GM18505 (cell line): ENCODE measurements around the gene ACP2.

Experiments used
- ATAC-seq: cut with Tn5 transposase; IDR thresholded peaks from one replicate; pipeline ENCODE4 v1.9.1; 2021; ENCODE audit not compliant: unreplicated experiment
- POLR2A ChIP-seq: IDR thresholded peaks from 4 replicates; pipeline ENCODE4 v1.6.1; 2011; ENCODE audit warnings: borderline replicate concordance; ENCODE audit not compliant: insufficient read depth, insufficient read length; ENCODE audit errors: extremely low read depth

Gene ACP2

DNA sequence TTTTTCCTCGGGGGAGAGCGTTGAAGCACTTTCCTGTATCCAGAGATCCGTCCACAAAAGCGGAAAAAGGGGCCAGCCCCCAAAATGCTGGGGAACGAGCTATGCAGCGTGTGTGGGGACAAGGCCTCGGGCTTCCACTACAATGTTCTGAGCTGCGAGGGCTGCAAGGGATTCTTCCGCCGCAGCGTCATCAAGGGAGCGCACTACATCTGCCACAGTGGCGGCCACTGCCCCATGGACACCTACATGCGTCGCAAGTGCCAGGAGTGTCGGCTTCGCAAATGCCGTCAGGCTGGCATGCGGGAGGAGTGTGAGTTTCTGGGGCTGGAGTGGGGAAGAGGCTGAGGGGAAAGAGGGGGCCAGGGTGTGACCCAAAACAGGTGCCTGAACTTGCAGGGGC is 11.8 kb upstream of the ACP2 start:
- ATAC-seq = no peak
- TF ChIP-seq POLR2A = no peak

- ATAC-seq = no peak
- TF ChIP-seq POLR2A = no peak
Measured at GRCh38 chr11:47259232-47259977, 10.8 kb upstream of the ACP2 start.

DNA sequence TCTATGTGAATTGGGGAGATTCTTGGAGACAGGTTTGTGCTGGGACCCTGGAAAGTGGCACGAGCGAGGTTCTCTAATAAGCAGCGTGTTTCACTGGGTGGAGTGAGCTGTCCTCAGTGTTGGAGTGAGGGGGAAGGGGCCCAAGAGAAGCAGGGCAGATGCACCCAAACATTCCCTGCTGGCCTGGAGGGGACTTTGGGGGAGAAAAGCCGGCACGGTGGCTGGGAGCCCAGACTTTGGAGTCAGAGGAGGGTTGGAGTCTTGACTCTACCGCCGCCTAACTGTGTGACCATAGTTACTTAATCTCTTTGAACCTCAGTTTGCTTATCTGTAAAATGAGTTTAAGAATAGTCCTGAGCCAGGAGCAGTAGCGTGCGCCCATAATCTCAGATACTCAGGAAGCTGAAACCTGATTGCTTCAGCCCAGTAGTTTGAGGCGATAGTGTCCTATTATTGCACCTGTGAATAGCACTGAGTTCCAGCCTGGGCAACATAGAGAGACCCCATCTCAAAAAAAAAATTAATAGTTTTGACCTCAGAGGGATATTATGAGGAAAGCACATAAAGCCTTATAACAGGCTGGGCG is 9.8 kb upstream of the ACP2 start:
- ATAC-seq = no peak
- TF ChIP-seq POLR2A = no peak

- TF ChIP-seq POLR2A = no peak
- no peak for ATAC-seq
Measured at GRCh38 chr11:47257517-47258316, 9.1 kb upstream of the ACP2 start, which contains the start of gene NR1H3. Gene NR1H3, plus strand, starts transcription at chr11:47257996. Its CDS starts 1,221 bp downstream, at chr11:47259217.

- no peak for ATAC-seq
- no peak for TF ChIP-seq POLR2A
Measured at GRCh38 chr11:47257177-47257516, 8.5 kb upstream of the ACP2 start.

DNA sequence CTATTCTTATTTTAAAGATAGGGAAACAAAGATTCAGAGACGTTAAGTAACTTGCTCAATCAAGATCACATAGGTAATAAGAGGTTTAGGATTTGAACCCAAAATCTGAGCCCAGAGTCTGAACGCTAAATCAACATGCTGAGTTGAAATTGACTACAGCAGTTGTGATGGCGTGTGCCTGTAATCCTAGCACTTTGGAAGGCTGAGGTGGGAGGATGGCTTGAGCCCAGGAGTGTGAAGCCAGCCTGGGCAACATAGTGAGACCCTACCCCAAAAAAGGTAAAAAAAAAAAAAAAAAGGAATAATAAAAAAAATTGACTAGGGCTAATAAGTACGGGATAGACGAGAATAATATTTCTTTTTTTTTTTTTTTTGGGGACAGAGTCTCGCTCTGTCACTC is 7.8 kb upstream of the ACP2 start:
- no peak for TF ChIP-seq POLR2A
- ATAC-seq = no peak

GRCh38 chr11:47254386-47254785 is 5.8 kb upstream of the ACP2 start:
- no peak for TF ChIP-seq POLR2A
- no peak for ATAC-seq

DNA sequence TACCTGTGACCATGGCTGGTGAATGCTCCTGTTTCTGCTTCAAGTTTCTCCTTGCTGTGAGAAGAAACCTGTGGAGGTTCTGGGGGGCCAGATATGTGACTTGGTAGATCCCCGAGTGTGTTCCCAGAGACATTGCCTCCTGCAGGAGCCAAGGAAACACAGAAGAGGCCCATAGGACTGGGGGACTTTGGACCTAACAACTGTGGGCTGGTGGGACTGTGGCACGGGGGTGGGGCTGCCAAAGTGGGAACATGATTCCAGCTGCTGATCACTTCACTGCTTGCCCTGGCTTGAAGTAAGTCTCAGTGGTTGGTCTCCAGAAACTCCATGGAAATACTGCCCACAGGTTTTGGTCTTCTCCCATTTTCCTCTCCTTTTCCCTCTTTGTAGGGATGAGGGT is 5.0 kb upstream of the ACP2 start:
- no peak for TF ChIP-seq POLR2A

DNA sequence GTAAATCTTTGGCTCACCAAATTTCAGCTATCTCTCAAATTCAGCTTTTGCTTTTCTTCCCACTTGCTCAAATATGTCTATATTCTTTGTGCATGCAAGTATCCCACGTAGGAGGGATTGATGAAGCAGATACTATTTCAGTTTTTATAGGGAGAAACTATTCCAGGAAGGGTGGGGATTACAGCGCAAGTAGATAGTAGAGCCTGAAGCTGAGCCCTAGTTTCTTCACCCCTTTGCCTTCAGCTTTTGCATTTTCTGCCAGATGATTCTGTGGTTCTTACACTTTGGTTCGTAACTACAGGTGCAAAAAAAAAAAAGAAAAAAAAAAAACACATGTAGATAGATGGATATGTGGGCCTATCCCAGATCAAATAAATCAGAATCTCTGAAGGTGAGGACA is 3.1 kb upstream of the ACP2 start:
- TF ChIP-seq POLR2A = no peak
- ATAC-seq = no peak

More for the DNA sequence above, 5.0 kb upstream of the ACP2 start:
- no peak for ATAC-seq

- no peak for ATAC-seq
- TF ChIP-seq POLR2A = no peak
Measured at GRCh38 chr11:47249378-47249715, 733 bp upstream of the ACP2 start.

DNA sequence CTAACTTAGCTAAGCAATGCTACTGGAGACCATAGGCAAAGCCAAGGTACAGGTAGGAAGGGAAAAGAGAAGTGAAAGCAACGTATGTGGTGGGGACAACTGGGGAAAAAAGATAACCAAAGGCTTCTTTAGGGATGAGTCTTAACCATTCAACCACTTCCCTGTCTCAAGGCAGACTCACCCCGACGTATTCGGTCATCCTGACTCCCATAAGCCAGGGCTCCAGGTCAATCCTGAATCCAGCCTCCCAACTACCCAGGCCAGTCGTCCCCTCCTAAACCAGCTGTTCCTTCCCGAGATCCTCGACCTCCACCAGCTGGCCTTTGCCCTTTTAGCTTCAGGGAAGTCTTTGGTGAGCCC is 330 bp downstream of the ACP2 start:
- TF ChIP-seq POLR2A = no peak
- ATAC-seq = peak; percentile 26

DNA sequence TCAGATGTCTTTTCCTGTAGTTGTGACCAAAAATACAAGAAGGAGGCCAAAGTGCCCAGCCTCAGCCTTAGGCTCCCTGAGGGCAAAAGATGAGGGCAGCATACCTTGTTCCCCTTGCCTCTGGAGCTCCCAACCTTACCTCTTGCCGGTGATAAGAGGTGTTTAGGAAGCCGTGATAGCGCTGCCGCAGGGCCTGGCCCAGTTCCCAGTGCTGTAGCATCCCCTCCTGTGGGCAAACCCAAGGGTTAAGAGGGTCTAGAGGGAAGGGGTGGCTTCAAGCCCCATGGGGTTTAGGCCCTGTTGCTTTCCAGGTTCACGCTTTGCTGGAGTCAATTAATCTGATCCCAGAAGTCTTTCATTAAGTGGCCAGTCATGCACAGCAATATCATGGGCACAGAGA is 1.1 kb downstream of the ACP2 start:
- no peak for TF ChIP-seq POLR2A

DNA sequence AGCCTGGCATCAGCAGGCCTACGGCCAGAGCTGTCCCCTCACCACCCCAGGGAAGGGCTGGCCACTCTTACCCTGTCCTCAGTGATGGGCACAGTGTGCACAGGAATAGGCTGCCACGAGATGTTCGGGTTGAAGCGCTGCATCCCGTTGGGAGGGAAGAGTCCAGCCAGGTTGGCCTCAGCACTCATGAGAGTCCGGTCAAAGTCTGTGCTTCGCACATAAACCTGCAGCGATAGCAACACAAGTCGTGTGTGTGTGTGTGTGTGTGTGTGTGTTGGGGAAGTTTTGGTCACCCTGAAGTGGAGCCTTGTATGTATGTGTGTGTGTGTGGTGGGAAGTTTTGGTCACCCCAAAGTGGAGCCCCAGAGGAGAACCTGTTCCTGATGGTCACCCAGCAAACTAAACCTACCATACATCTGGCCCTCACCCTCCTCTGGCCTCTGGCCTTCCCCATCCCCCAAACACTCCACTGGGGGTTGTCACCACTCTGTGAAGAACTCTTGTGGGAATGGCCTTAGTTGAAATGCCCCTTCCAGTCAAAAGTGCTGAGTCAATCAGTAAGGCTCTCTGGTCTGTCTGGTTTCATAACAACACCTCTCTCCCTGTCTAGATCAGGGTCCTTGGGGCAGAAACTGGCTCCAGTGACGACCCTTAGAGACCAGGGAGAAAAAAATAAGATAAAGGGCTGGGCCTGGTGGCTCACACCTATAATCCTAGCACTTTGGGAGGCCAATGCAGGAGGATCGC is 2.8 kb downstream of the ACP2 start:
- no peak for ATAC-seq
- TF ChIP-seq POLR2A = no peak

More for the DNA sequence above, 1.1 kb downstream of the ACP2 start:
- ATAC-seq = no peak
